Stimulated activated naive CD8-positive, alpha-beta T cell treated with anti-CD3 and anti-CD28 coated beads, Interleukin-15, amount 100 ng/mL, for 72 hours (primary cell): ENCODE results near the gene CEMIP2.
"Not testable (repeated sequence)": the region's sequence is repeated elsewhere in the genome, so short reads cannot be mapped to it uniquely, and the experiment has no call there.

ENCODE experiments used
- ATAC-seq: fragments of 150-1000 bp; cut with Tn5 transposase; 2 replicates; pipeline ENCODE4 v1.10.0; 2021; ENCODE audit warnings: mild to moderate bottlenecking, moderate library complexity
- DNase-seq, 2 donors: peaks; one replicate each; pipeline ENCODE4 v3.0.0; 2021 to 2022
- H3K27ac Mint-ChIP-seq, 2 donors: one replicate each; pipeline ENCODE4 v1.8.0; 2022; ENCODE audit warnings: mild to moderate bottlenecking in 2 of 2, mixed read lengths in 2 of 2, moderate library complexity in 2 of 2
- H3K27me3 Mint-ChIP-seq: one replicate; pipeline ENCODE4 v1.8.0; 2022; ENCODE audit warnings: mixed read lengths
- H3K4me1 Mint-ChIP-seq: one replicate; pipeline ENCODE4 v1.8.0; 2022; ENCODE audit warnings: mild to moderate bottlenecking, mixed read lengths
- H3K4me3 Mint-ChIP-seq, 2 donors: one replicate each; pipeline ENCODE4 v1.8.0; 2022; ENCODE audit warnings: mild to moderate bottlenecking in 2 of 2, mixed read lengths in 2 of 2, moderate library complexity in 1 of 2
- H3K9me3 Mint-ChIP-seq, 2 donors: one replicate each; pipeline ENCODE4 v1.8.0; 2022; ENCODE audit warnings: mixed read lengths in 2 of 2

CEMIP2 gene

DNA sequence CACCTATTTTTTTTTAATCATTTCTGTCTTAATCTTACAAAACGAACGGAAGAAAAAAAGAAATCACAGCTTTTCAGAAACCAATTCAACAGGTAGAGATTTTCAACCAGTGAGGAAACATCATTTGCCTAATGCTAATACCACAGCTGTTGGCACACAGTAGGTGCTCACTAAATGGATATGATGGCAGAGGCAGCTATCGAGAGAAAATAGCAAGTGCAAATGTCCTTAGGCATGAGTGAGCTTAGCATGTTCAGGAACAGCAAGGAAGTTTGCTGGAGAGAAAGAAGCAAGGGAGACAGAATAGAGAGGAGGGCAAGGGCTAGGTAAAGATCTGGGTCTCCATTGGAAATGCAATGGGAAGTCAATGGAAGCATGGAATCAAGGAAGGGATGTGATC lies 49.2 kb downstream of the CEMIP2 start:
- no peaks in the 10 kb centered on the region for H3K9me3 Mint-ChIP-seq
- DNase-seq (no peak), ATAC-seq (no peak)
- peaks cover 8% of the 10 kb centered on the region for H3K4me1 Mint-ChIP-seq
- H3K4me3 Mint-ChIP-seq = no peak overlapping the region
- H3K27me3 Mint-ChIP-seq = no peaks in the 10 kb centered on the region
- H3K27ac Mint-ChIP-seq = no peak overlapping the region

DNA sequence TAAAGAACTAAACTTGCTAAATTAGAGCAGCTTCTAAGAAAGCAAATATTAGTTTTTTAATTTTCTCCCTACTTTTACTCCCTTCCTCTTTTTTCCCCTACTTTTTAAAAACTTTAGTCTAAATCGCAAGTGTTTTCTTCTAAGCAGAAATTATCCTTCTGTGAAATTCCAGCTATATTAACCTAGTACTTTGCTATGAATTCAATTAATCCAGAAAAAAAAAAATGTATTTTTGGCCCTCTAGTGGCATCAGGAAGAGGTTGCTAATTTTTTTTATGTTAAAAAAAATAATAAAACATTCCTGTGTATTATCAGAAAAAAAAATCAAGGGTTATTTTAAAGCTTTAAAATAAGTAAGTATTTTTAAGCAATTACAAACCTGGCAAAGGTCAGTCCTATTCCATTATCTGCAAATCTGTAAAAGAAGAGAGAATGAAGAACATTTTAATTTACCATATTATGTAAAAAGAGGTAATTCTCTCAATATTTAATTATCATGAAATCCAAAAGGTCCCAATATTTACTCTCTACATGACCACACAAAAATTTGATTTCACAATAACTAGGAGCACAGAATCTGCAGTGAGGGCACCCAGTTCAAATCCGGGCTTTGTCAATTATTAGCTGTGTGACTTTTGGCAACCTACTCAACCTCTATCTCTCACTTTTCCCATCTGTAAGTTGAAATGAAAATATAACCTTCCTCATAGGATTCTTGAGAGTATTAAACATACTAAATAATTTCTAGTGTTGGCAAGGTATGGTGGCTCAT lies 52.0 kb downstream of the CEMIP2 start:
- DNase-seq (no peak), ATAC-seq (no peak)
- H3K27ac Mint-ChIP-seq = no peak overlapping the region

DNA sequence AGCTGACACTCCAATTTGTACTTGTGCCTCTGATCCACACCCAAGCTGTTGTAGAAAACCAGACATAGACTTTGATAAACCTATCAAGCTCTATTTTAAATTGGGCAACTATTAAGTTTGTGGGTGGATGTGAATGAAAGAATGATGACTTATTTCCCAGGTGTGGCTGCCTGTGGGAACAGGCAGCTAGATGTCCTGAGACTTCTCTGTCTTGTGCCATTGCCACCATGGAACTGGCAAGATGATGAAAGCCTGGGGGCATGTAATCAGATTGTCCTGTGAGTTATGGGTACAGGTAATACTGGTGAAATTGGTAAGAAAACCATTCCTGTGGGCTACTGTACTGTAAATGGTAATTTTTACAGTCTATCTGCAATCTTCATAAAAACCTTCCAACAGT lies 57.5 kb downstream of the CEMIP2 start:
- DNase-seq (no peak), ATAC-seq (no peak)
- Mint-ChIP-seq H3K4me3 (no peak overlapping the region), H3K9me3 (no peaks in the 10 kb centered on the region), H3K27ac (peak overlapping the region in 1 of 2 donors; percentile 76), H3K4me1 (peaks cover 27% of the 10 kb centered on the region), H3K27me3 (no peaks in the 10 kb centered on the region)

More for the DNA sequence above, 52.0 kb downstream of the CEMIP2 start:
- Mint-ChIP-seq H3K27me3 (no peaks in the 10 kb centered on the region), H3K9me3 (no peaks in the 10 kb centered on the region), H3K4me1 (peaks cover 13% of the 10 kb centered on the region), H3K4me3 (no peak overlapping the region)

DNA sequence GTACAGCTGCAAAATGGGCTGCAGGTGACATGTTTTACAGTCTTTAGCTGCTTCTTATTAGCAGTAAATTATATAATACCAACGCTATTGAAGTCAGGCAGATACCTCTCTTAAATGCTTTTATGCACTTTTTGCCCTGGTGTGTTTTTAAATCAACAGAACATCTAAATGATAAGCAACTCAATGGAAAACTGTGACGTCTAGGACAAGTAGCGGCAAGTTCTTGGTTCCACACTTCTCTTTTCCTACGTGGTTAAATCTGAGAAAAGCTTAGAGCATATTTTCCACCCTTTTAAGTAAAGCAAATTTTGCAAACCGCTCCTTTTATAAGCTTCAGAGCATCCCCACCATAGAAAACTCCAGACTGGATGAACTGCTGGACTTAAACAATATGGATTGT lies 58.1 kb downstream of the CEMIP2 start:
- Mint-ChIP-seq H3K4me1 (peaks cover 27% of the 10 kb centered on the region), H3K27me3 (no peaks in the 10 kb centered on the region), H3K9me3 (no peaks in the 10 kb centered on the region), H3K4me3 (no peak overlapping the region), H3K27ac (peak overlapping the region; percentile 34 to 76)
- ATAC-seq (no peak), DNase-seq (no peak)

DNA sequence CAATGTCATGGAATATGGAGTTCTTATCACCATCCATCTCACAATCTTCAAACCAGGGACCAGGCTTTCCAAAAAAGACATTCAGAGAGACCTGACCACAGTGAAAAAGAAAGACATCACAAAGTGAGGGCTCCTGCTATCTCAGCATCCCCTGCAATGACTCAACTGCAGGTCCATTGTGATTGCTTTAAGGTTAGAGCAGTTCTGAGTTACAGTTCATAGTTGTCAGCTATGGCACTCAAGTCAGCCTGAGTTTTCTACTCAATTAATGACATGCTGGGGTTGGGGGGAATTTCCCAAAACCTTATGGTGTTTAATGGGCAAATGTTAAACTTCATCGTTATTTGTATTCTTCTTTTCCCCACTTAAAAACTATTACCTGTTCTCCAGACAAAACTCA lies 58.9 kb downstream of the CEMIP2 start:
- DNase-seq (no peak), ATAC-seq (peak; percentile 65)
- no peak overlapping the region for H3K4me3 Mint-ChIP-seq
- H3K27ac Mint-ChIP-seq = peak overlapping the region in 1 of 2 donors; percentile 38
- peaks cover 27% of the 10 kb centered on the region for H3K4me1 Mint-ChIP-seq
- no peaks in the 10 kb centered on the region for H3K9me3 Mint-ChIP-seq
- no peaks in the 10 kb centered on the region for H3K27me3 Mint-ChIP-seq

DNA sequence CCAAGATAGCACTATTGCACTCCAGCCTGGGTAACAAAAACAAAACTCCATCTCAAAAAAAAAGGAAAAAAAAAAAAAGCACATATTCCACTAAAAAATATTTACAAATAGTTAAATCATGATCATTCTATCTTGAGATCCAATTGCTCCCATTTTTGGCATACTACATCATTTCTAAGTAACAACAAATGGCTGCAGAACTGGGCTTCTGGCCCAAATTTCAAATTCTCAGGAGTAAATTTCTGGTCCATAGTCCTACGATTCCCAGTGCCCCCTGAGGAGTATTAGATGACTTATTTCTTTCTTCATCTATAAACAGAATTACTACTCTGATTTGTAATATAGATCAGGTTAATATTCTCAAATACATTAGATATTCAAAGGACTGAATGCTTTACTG lies 62.1 kb downstream of the CEMIP2 start:
- H3K27ac Mint-ChIP-seq = peak overlapping the region in 1 of 2 donors; percentile 67
- H3K9me3 Mint-ChIP-seq = no peaks in the 10 kb centered on the region
- peaks cover 13% of the 10 kb centered on the region for H3K4me1 Mint-ChIP-seq
- no peaks in the 10 kb centered on the region for H3K27me3 Mint-ChIP-seq
- ATAC-seq (no peak), DNase-seq (no peak)
- no peak overlapping the region for H3K4me3 Mint-ChIP-seq

DNA sequence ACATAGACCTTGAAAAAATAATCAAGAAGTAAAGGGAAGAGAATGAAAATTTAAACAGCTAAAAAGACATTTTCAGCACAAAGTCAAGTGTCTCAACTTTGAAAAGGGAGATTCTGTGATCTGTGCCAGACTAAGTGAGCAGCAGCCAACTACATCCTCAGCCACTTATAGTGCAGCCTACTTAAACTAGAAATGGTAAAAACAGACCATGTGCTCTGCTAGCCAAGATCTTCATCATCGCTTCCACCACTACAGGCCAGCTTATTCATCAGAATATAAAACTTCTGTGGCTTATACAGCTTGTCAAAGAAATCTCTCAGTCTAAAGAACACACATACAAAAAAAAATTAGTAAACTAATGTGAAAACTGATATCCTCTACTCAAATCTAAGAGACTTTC lies 63.5 kb downstream of the CEMIP2 start:
- ATAC-seq (no peak), DNase-seq (no peak)
- Mint-ChIP-seq H3K9me3 (no peaks in the 10 kb centered on the region), H3K27ac (peak overlapping the region in 1 of 2 donors; percentile 65), H3K4me3 (no peak overlapping the region), H3K27me3 (no peaks in the 10 kb centered on the region), H3K4me1 (peaks cover 6% of the 10 kb centered on the region)

DNA sequence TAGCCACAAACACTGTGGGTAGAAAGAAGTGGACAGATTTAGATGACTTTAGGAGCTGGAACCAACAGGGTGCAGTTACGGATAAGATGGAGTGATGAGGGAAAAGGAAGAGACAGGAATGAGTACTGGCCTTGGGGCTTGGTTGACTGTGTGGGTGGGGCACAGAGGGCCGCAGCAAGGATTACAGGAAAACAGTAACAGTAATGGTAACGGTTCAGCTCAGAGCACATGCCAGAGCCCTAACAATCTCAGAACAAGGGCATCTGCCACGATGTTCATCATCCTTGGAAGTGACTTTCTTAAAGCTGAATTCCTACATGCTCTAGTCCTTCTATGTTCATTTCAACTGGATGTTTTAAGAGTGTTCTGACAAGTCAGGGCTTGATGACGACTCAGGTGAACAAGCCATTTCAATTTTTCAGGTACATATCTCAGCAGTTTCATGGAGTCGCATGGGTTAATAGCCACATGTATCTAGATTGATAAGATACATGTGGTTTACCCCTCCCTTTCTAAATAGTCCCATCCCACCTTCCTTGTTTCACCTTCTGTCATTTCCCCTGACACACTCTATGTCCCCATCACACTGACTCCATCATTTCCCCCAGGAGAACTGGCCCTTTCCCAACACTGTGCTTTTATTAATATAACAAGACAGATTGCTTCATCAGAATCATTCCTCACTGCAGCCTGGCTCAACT lies 65.0 kb downstream of the CEMIP2 start:
- H3K27ac Mint-ChIP-seq = peak overlapping the region in 1 of 2 donors; percentile 84
- ATAC-seq = no peak
- H3K27me3 Mint-ChIP-seq = no peaks in the 10 kb centered on the region
- no peak for DNase-seq
- no peaks in the 10 kb centered on the region for H3K9me3 Mint-ChIP-seq
- no peaks in the 10 kb centered on the region for H3K4me1 Mint-ChIP-seq
- no peak overlapping the region for H3K4me3 Mint-ChIP-seq

DNA sequence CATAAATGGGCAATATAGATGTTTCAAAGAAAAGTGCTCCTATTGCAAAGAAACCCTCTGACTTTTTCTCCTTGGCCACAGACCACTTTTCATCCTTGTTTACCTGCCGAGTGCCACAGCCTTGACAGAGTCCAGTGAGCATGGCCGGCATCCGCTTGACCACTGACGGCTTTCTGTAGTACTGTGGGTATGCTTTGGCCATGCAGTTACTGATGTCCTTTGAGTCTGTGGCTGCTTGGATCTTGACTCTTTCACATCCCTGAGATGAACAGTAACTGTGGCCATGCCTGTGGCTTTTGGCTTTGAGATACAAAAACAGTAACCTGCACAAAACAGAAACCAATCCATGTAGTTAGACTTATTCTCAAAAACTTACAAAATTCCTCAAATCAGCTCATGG lies 70.4 kb downstream of the CEMIP2 start:
- no peak overlapping the region for H3K4me3 Mint-ChIP-seq
- DNase-seq (no peak), ATAC-seq (no peak)
- no peaks in the 10 kb centered on the region for H3K4me1 Mint-ChIP-seq
- no peaks in the 10 kb centered on the region for H3K27me3 Mint-ChIP-seq
- H3K27ac Mint-ChIP-seq = no peak overlapping the region
- H3K9me3 Mint-ChIP-seq = no peaks in the 10 kb centered on the region

DNA sequence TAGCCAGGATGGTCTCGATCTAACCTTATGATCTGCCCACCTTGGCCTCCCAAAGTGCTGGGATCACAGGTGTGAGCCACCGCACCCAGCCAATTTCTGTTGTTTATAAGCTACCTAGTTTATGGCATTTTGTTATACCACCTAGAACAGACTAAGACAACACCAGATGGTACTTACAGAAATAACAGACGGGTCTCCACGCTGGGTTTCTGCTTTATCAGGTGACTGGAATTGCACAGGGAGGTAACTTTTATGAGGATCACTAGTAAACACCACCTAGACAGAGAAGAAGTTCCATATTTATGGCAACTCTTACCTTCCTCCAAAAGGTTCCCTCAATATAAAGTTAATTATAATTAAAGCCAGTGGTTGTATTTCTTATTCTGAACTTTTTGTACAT lies 74.0 kb downstream of the CEMIP2 start:
- DNase-seq = no peak
- Mint-ChIP-seq H3K27me3 (no peaks in the 10 kb centered on the region), H3K27ac (no peak overlapping the region), H3K4me3 (no peak overlapping the region), H3K9me3 (no peaks in the 10 kb centered on the region), H3K4me1 (peaks cover 10% of the 10 kb centered on the region)
- ATAC-seq = no peak

DNA sequence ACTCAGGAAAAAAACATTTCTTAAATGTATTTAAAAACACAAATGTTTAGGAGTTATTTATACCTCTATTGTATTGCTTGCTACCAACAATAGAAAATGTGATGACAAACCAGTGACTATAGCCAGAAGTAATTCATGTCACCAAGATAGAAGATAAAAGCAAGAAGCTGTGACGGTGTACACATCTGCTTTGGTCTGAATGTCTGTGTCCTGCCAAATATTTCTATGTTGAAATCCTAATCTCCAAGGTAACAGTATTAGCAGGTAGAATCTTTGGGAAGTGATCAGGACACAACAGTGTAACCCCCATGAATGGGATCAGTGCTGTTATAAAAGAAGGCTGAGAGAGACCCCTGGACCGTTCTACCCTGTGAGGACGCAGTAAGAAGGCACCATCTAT lies 74.7 kb downstream of the CEMIP2 start:
- peaks cover 15% of the 10 kb centered on the region for H3K4me1 Mint-ChIP-seq
- H3K9me3 Mint-ChIP-seq = no peaks in the 10 kb centered on the region
- no peak overlapping the region for H3K27ac Mint-ChIP-seq
- no peak for ATAC-seq
- DNase-seq = no peak
- H3K4me3 Mint-ChIP-seq = no peak overlapping the region
- H3K27me3 Mint-ChIP-seq = no peaks in the 10 kb centered on the region

DNA sequence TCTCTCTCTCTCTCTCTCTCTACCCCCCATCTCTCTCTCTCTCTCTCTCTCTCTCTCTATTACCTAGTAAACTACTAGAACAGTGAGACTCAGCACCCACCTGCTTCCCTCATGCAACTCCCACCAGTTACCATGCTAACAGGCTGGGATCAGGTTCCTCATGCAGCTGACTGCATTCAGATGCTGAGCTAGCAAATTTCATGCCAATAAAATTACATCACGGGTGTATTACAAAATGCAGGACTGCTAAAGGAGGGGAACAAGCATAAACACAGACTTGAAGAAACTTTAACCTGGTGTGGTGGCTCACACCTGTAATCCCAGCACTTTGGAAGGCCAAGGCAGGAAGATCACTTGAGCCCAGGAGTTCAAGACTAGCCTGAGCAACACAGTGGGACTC lies 76.0 kb downstream of the CEMIP2 start:
- no peak for ATAC-seq
- H3K4me3 Mint-ChIP-seq = no peak overlapping the region
- DNase-seq = no peak
- no peak overlapping the region for H3K27ac Mint-ChIP-seq
- H3K9me3 Mint-ChIP-seq = no peaks in the 10 kb centered on the region
- no peaks in the 10 kb centered on the region for H3K27me3 Mint-ChIP-seq
- H3K4me1 Mint-ChIP-seq = peaks cover 22% of the 10 kb centered on the region

DNA sequence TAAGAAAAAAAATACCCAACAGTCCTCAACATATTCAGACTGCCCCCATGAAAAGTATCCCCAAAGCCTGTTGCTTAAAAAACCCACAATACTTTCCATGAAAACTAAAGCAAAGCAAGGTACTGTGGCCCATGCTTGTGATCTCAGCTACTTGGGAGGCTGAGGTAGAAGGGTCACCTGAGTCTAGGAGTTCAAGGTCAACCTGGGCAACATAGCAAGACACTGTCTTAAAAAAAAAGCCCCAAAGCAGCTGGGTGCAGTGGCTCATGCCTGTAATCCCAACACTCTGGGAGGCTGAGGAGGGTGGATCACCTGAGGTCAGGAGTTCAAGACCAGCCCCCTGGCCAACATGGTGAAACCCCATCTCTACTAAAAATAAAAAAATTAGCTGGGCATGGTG lies 76.7 kb downstream of the CEMIP2 start:
- not testable (repeated sequence) for ATAC-seq, DNase-seq, H3K4me3 Mint-ChIP-seq, H3K27me3 Mint-ChIP-seq, H3K9me3 Mint-ChIP-seq, H3K27ac Mint-ChIP-seq
- peaks cover 28% of the 10 kb centered on the region for H3K4me1 Mint-ChIP-seq

DNA sequence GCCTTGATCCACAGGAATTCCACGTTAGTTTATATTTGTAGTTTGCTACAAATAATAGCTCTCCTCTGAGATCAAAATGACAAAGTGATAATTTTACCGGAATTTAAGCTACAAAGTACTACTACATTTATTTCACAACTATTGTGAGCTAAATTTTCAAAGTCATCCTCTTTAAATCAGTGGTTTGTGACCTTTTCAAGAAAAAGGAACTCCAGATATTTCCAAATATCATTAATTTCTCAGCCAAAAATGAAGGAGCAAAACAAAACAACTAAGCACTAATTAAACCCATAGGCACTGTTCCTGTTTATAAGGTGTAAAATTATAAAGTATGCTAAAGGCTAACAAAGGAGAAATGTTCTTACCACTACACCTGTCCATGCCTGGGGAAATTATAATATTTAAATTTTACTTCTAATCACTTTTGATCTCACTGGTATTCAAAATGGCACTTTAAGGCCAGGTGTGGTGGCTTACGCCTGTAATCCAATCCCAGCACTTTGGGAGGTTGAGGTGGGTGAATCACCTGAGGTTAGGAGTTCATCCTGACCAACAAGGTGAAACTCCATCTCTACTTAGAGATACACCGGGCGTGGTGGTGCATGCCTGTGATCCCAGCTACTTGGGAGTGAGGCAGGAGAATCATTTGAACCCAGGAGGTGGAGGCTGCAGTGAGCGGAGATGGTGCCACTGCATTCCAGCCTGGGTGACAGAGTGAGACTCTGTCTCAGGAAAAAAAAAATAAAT lies 77.5 kb downstream of the CEMIP2 start:
- Mint-ChIP-seq H3K9me3 (no peaks in the 10 kb centered on the region), H3K4me1 (peaks cover 35% of the 10 kb centered on the region), H3K27me3 (no peaks in the 10 kb centered on the region), H3K27ac (no peak overlapping the region), H3K4me3 (no peak overlapping the region)
- ATAC-seq (no peak), DNase-seq (no peak)

DNA sequence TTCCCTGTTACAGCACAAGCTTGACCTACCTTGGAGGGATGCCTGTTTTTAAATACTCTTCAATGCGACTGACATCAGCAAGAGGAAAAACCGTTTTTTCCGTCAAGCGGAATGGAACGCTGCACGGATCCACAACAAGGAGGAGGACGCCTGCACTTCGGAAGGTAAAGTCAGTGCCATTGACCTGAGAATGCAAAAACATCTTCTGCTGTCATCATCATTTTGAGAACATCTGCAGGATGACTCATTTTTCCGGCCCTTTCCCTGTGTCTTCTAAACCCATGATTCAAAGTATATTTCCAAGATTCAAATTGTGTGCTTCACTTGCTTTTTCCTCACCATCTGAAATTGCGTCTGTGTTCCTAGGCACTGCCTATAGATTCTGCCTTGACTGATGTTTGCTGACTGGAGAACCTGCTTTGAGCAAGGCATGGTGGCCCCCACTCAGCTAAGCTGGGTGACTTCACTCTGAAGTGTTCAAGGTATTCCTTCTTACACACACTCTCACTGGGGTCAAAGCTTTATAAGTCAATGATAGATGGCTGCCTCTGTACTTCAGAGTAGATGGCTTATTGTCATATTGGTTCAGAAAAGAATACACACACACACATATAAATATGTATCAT lies 78.1 kb downstream of the CEMIP2 start:
- Mint-ChIP-seq H3K4me1 (peaks cover 42% of the 10 kb centered on the region), H3K27me3 (no peaks in the 10 kb centered on the region), H3K27ac (no peak overlapping the region), H3K9me3 (no peaks in the 10 kb centered on the region), H3K4me3 (no peak overlapping the region)
- DNase-seq (no peak), ATAC-seq (no peak)

DNA sequence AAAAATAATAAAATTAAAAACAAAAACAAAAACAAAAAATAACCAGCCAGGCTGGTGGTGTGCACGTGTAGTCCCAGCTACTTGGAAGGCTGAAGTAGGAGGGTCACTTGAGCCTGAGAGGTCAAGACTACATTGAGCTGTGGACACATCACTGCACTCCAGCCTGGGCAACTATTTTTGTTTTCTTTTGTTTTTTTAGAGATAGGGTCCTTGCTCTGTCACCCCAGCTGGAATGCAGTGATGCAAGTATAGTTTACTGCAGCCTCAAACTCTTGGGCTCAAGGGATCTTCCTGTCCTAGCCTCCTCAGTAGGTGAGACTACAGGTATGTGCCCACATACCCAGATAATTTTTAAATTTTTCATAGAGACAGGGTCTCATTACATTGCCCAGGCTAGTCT lies 80.6 kb downstream of the CEMIP2 start:
- H3K9me3 Mint-ChIP-seq = no peaks in the 10 kb centered on the region
- ATAC-seq (no peak), DNase-seq (no peak)
- no peak overlapping the region for H3K4me3 Mint-ChIP-seq
- no peaks in the 10 kb centered on the region for H3K27me3 Mint-ChIP-seq
- H3K27ac Mint-ChIP-seq = no peak overlapping the region
- peaks cover 60% of the 10 kb centered on the region for H3K4me1 Mint-ChIP-seq
